HepG2 (cell line): Measurements from ENCODE around the gene POU6F2. TPM values are rescaled to one million over a fixed set of nuclear protein-coding genes. Genes with fewer than 3 reads are reported as not detected.

Experiments used
- ATAC-seq: fragments of 200-7000 bp; cut with Tn5 transposase; 3 replicates; pipeline ENCODE4 v1.9.1; 2020; ENCODE audit warnings: mild to moderate bottlenecking, moderate library complexity
- BruUV-seq: library from RNA; stranded (reverse); fragments of 400-500 nt; replicated peaks from 2 replicates; lab custom pipeline; 2021; lab: Mats Ljungman, UMichigan
- CTCF ChIA-PET: fragments of 300-600 bp; formaldehyde crosslinking; extraction: SDS; loops from one replicate; lab custom pipeline; 2021; ENCODE audit warnings: low total read pairs, inconsistent platforms, low intra/inter-chr PET ratio; lab: Yijun Ruan, JAX
- POLR2A ChIA-PET: fragments of 350-600 bp; sonication (Branson Sonifier 250); formaldehyde crosslinking; loops from one replicate; lab custom pipeline; 2020; ENCODE audit warnings: antibody characterized with exemption, inconsistent platforms; lab: Yijun Ruan, JAX
- DNase-seq: peaks from one replicate; pipeline ENCODE4 v3.0.0-alpha.2; 2015; ENCODE audit warnings: low spot score
- FAIRE-seq: peaks from 3 replicates; lab custom pipeline; 2011; peaks lifted over from hg19 to GRCh38; lab: Jason Lieb, UNC
- H2AFZ ChIP-seq: one replicate; pipeline ENCODE4 v1.6.1; 2011; ENCODE audit warnings: low read length, inconsistent platforms
- H3K27ac ChIP-seq: fragments of 300-600 bp; 3 replicates; pipeline ENCODE4 v1.8.0; 2011; ENCODE audit warnings: mixed run types, mild to moderate bottlenecking, mixed read lengths, low read length, inconsistent platforms; ENCODE audit not compliant: insufficient read depth; ENCODE audit errors: extremely low read length
- H3K27me3 ChIP-seq, 2 experiments: fragments of 200-600 bp in 1 of 2; 2 replicates in 1 of 2; 3 replicates in 1 of 2; pipeline versions ENCODE4 v1.6.0 to v1.8.0; 2011; ENCODE audit warnings: low read length in 2 of 2, mild to moderate bottlenecking in 2 of 2, moderate library complexity in 2 of 2, inconsistent platforms in 1 of 2; ENCODE audit not compliant: insufficient read depth in 2 of 2, control insufficient read depth in 1 of 2
- H3K36me3 ChIP-seq, 2 experiments: fragments of 200-600 bp in 1 of 2; replicated peaks in 1 of 2; 2 replicates in 1 of 2; 3 replicates in 1 of 2; pipeline versions ENCODE4 v1.5.1 to v1.8.0; 2011; ENCODE audit warnings: low read length in 2 of 2, inconsistent platforms in 1 of 2; ENCODE audit not compliant: insufficient read depth in 2 of 2, control insufficient read depth in 1 of 2
- H3K4me1 ChIP-seq: 2 replicates; pipeline ENCODE4 v1.5.1; 2012; ENCODE audit warnings: low read length, inconsistent platforms; ENCODE audit not compliant: insufficient read depth
- H3K4me2 ChIP-seq: 2 replicates; pipeline ENCODE4 v1.6.0; 2011; ENCODE audit warnings: low read depth, low read length, inconsistent platforms
- H3K4me3 ChIP-seq, 3 experiments: fragments of 200-600 bp in 1 of 3; sonication (generic), shearing (Covaris generic) in 1 of 3; replicated peaks in 1 of 3; 2 replicates each; pipeline ENCODE4 v1.5.1; 2011 to 2016; ENCODE audit warnings: low read length in 3 of 3, inconsistent platforms in 2 of 3, low read depth in 2 of 3, mild to moderate bottlenecking in 2 of 3, control low read depth in 1 of 3, mixed read lengths in 1 of 3; ENCODE audit not compliant: insufficient read depth in 1 of 3
- H3K79me2 ChIP-seq: one replicate; pipeline ENCODE4 v1.6.1; 2011; ENCODE audit warnings: low read length, inconsistent platforms; ENCODE audit not compliant: insufficient read depth
- H3K9ac ChIP-seq: 2 replicates; pipeline ENCODE4 v1.6.0; 2011; ENCODE audit warnings: mild to moderate bottlenecking, low read depth, low read length, inconsistent platforms; ENCODE audit not compliant: insufficient read depth
- H3K9me3 ChIP-seq: 2 replicates; pipeline ENCODE4 v1.5.1; 2012; ENCODE audit warnings: mild to moderate bottlenecking, low read length
- H4K20me1 ChIP-seq: 2 replicates; pipeline ENCODE4 v1.6.0; 2011; ENCODE audit warnings: inconsistent platforms, mild to moderate bottlenecking, low read length, moderate library complexity; ENCODE audit not compliant: insufficient read depth
- ARID2 ChIP-seq: sonication (generic); formaldehyde crosslinking; IDR thresholded peaks from 2 replicates; pipeline ENCODE4 v1.8.1; 2022; ENCODE audit warnings: mild to moderate bottlenecking, missing genetic modification reagents, borderline replicate concordance
- GLI4 ChIP-seq: sonication (generic); formaldehyde crosslinking; IDR thresholded peaks from 2 replicates; pipeline ENCODE4 v1.5.1; 2020; ENCODE audit warnings: missing genetic modification reagents, mild to moderate bottlenecking, moderate library complexity, borderline replicate concordance
- ZFP90 ChIP-seq: sonication (generic); formaldehyde crosslinking; IDR thresholded peaks from 2 replicates; pipeline ENCODE4 v1.8.0; 2022; ENCODE audit warnings: missing genetic modification reagents, mild to moderate bottlenecking, inconsistent platforms, borderline replicate concordance
- ZNF644 ChIP-seq: IDR thresholded peaks from 2 replicates; pipeline ENCODE4 v1.6.1; 2016; ENCODE audit warnings: low read depth
- ZNF660 ChIP-seq: sonication (generic); formaldehyde crosslinking; IDR thresholded peaks from 2 replicates; pipeline ENCODE4 v1.5.1; 2020; ENCODE audit warnings: mild to moderate bottlenecking, low read depth, missing genetic modification reagents, borderline replicate concordance
- WGBS: methylation state at CpG from one replicate; pipeline ENCODE4 v1.1.6; 2017; ENCODE audit warnings: low lambda C conversion rate; 5-methylcytosine and 5-hydroxymethylcytosine counted together
- in situ Hi-C: cut with HindIII; loops from 2 replicates; pipeline ENCODE4 v1.10.0; 2017; ENCODE audit warnings: low pct_unique_long_range_greater_than_20kb; ENCODE audit not compliant: extremely low pct_ligation_motif_present
- intact Hi-C: fragments of 100-400 bp; cut with micrococcal nuclease; formaldehyde crosslinking; loops from one replicate; pipeline ENCODE4 v1.10.0; 2022; ENCODE audit not compliant: unreplicated experiment
- polyA plus RNA-seq, 8 experiments: library from polyadenylated mRNA; depleted of rRNA in 3 of 8; stranded (reverse) in 7 of 8; unstranded in 1 of 8; fragments of >200 nt; fragmentation: Illumina TruSeq in 4 of 8; extraction: Trizol in 4 of 8; gene quantifications; 2 replicates each; pipeline versions ENCODE4 v1.2.1 to v1.2.3, GENCODE V29; 2011 to 2016; ENCODE audit warnings: low read depth in 4 of 8, missing spikeins in 1 of 8, mixed read lengths in 1 of 8; ENCODE audit not compliant: insufficient read depth in 1 of 8
- total RNA-seq, 5 experiments: library from RNA; depleted of rRNA; stranded (reverse); fragments of >200 nt; fragmentation: Illumina TruSeq; extraction: Trizol; gene quantifications; 2 replicates each; pipeline ENCODE4 v1.2.3, GENCODE V29; 2016; ENCODE audit warnings: low read depth in 1 of 5
- TF ChIP-seq, protein P1 (sequence below): IDR thresholded peaks from 2 replicates; pipeline ENCODE4 v1.6.1; 2016; ENCODE audit warnings: low read depth, missing genetic modification reagents, missing compliant biosample characterization

POU6F2 gene
- total and polyA plus RNA-seq, 2 of the 13 experiments (the other 11 are each of a cell fraction or from before 2014, with no cell fraction given), result not detected

DNA sequence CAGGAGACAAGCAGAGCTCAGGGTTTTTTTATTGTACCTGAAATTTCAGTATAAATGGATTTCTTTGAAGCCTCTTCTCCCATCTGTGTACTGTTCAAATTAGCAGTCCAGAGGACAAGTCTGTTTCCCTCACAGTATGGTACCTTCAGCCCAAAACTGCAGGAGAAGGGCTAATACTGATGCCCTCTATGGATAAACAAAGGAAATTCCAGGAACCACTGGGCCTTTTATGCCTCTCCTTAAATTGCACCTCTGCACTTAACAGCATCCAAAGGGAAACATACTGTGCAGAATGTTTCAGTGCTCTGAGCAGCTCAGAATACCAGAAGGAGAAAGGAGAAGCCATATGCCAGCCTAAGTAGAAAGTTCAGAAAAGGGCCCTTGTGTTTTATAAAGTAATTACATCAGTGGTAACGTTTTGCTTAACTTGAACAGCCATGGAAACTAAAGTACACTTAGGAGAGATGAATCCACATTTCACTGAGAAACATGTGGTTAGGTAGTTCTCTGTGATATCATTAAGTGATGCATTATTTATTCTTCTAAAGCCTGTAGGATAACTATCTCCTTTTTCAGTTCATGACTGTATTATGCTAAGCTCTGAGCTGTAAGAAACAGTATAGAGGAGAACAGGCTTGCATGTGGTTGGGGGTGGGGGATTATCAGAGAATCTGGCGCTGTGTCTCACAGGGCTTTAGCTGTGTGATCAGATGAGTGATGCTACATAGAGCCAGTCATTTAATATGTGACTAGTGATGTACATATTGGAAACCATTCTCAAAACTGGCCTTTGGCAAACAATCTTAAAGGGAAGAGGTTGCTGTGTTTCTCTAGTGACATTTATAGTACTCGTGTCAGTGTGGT is 111.3 kb downstream of the POU6F2 start:
- no peak overlapping the region for H2AFZ ChIP-seq
- no peak overlapping the region for H3K9ac ChIP-seq
- in situ Hi-C loops, result no loop called here
- FAIRE-seq, result no peak
- no peak overlapping the region for H3K4me2 ChIP-seq
- H3K4me3 ChIP-seq, result no peak overlapping the region
- peaks cover 0 to 6% of the 10 kb centered on the region in 2 experiments; a peak in 1 of 5 replicates for H3K27me3 ChIP-seq
- H3K4me1 ChIP-seq, result no peaks in the 10 kb centered on the region
- ChIA-PET CTCF (no interaction called here), POLR2A (no interaction called here)
- H3K36me3 ChIP-seq, result no peaks in the 10 kb centered on the region
- H3K9me3 ChIP-seq, result no peaks in the 10 kb centered on the region
- H3K79me2 ChIP-seq, result no peaks in the 10 kb centered on the region
- DNase-seq, result no peak
- 0% methylated on average over 3 of the region's 3 CpGs for WGBS
- no TSS peak for BruUV-seq
- H3K27ac ChIP-seq, result no peak overlapping the region
- intact Hi-C loops, result no loop called here
- no peak for ATAC-seq
- H4K20me1 ChIP-seq, result no peaks in the 10 kb centered on the region
- TF ChIP-seq ZNF644 (CRISPR knock-in tag) (no peak), ARID2 (CRISPR knock-in tag) (no peak), ZNF660 (CRISPR knock-in tag) (no peak), GLI4 (CRISPR knock-in tag) (no peak), ZFP90 (CRISPR knock-in tag) (no peak)
- TF ChIP-seq, protein P1, sequence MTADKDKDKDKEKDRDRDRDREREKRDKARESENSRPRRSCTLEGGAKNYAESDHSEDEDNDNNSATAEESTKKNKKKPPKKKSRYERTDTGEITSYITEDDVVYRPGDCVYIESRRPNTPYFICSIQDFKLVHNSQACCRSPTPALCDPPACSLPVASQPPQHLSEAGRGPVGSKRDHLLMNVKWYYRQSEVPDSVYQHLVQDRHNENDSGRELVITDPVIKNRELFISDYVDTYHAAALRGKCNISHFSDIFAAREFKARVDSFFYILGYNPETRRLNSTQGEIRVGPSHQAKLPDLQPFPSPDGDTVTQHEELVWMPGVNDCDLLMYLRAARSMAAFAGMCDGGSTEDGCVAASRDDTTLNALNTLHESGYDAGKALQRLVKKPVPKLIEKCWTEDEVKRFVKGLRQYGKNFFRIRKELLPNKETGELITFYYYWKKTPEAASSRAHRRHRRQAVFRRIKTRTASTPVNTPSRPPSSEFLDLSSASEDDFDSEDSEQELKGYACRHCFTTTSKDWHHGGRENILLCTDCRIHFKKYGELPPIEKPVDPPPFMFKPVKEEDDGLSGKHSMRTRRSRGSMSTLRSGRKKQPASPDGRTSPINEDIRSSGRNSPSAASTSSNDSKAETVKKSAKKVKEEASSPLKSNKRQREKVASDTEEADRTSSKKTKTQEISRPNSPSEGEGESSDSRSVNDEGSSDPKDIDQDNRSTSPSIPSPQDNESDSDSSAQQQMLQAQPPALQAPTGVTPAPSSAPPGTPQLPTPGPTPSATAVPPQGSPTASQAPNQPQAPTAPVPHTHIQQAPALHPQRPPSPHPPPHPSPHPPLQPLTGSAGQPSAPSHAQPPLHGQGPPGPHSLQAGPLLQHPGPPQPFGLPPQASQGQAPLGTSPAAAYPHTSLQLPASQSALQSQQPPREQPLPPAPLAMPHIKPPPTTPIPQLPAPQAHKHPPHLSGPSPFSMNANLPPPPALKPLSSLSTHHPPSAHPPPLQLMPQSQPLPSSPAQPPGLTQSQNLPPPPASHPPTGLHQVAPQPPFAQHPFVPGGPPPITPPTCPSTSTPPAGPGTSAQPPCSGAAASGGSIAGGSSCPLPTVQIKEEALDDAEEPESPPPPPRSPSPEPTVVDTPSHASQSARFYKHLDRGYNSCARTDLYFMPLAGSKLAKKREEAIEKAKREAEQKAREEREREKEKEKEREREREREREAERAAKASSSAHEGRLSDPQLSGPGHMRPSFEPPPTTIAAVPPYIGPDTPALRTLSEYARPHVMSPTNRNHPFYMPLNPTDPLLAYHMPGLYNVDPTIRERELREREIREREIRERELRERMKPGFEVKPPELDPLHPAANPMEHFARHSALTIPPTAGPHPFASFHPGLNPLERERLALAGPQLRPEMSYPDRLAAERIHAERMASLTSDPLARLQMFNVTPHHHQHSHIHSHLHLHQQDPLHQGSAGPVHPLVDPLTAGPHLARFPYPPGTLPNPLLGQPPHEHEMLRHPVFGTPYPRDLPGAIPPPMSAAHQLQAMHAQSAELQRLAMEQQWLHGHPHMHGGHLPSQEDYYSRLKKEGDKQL (CRISPR knock-in tag), result no peak
